SK-N-SH (cell line): ENCODE results near the gene FTMT. TPM values are rescaled to one million over a fixed set of nuclear protein-coding genes. Genes with fewer than 3 reads are reported as not detected.

Source experiments
- CTCF ChIA-PET: fragments of 300-600, 350-600 bp; formaldehyde crosslinking; extraction: SDS; loops from one replicate; lab custom pipeline; 2021; lab: Yijun Ruan, JAX
- POLR2A ChIA-PET: fragments of 350-600 bp; sonication (Branson Sonifier 250); formaldehyde crosslinking; extraction: SDS; loops from one replicate; lab custom pipeline; 2020; ENCODE audit warnings: antibody characterized with exemption, inconsistent platforms; lab: Yijun Ruan, JAX
- DNase-seq: peaks from one replicate; pipeline ENCODE4 v3.0.0; 2012
- H2AFZ ChIP-seq: fragments of 200-600 bp; sonication (generic); 2 replicates; pipeline ENCODE4 v1.8.1; 2016; ENCODE audit warnings: antibody characterized with exemption, mild to moderate bottlenecking, low read depth
- H3F3A ChIP-seq: fragments of 200-600 bp; sonication (generic); replicated peaks from 2 replicates; pipeline ENCODE3; 2016; ENCODE audit warnings: antibody characterized with exemption, mild to moderate bottlenecking; ENCODE audit not compliant: insufficient read depth
- H3K27ac ChIP-seq, 2 experiments: fragments of 200-500 bp in 1 of 2; fragments of 200-600 bp in 1 of 2; sonication (Bioruptor generic) in 1 of 2; sonication (generic), shearing (Covaris generic) in 1 of 2; 2 replicates each; pipeline versions ENCODE4 v1.5.1 to v1.6.1; 2014 to 2016; ENCODE audit warnings: low read depth in 2 of 2, inconsistent platforms in 1 of 2, low read length in 1 of 2, mild to moderate bottlenecking in 1 of 2, mixed read lengths in 1 of 2
- H3K27me3 ChIP-seq: fragments of 200-600 bp; sonication (generic), shearing (Covaris generic); 2 replicates; pipeline ENCODE4 v1.6.1; 2016; ENCODE audit warnings: mixed run types; ENCODE audit not compliant: insufficient read depth
- H3K36me3 ChIP-seq, 2 experiments: fragments of 200-500 bp in 1 of 2; fragments of 200-600 bp in 1 of 2; sonication (Bioruptor generic) in 1 of 2; sonication (generic) in 1 of 2; replicated peaks in 1 of 2; 2 replicates each; pipeline versions ENCODE3 to v1.5.1; 2014 to 2016; ENCODE audit warnings: low read length in 1 of 2, mild to moderate bottlenecking in 1 of 2; ENCODE audit not compliant: insufficient read depth in 2 of 2, control insufficient read depth in 1 of 2
- H3K4me1 ChIP-seq, 2 experiments: fragments of 200-500 bp in 1 of 2; fragments of 200-600 bp in 1 of 2; sonication (Bioruptor generic) in 1 of 2; sonication (generic), shearing (Covaris generic) in 1 of 2; 2 replicates each; pipeline versions ENCODE4 v1.5.1 to v1.6.1; 2014 to 2016; ENCODE audit warnings: low read depth in 1 of 2, low read length in 1 of 2, mixed run types in 1 of 2; ENCODE audit not compliant: insufficient read depth in 2 of 2, control insufficient read depth in 1 of 2
- H3K4me2 ChIP-seq: fragments of 200-600 bp; sonication (generic), shearing (Covaris generic); 2 replicates; pipeline ENCODE4 v1.6.1; 2017; ENCODE audit warnings: mixed run types
- H3K4me3 ChIP-seq, 2 experiments: fragments of 200-500 bp in 1 of 2; fragments of 200-600 bp in 1 of 2; sonication (Bioruptor generic) in 1 of 2; sonication (generic), shearing (Covaris generic) in 1 of 2; 2 replicates each; pipeline versions ENCODE4 v1.5.1 to v1.8.1; 2014 to 2016; ENCODE audit warnings: low read depth in 2 of 2, inconsistent platforms in 1 of 2, low read length in 1 of 2, mild to moderate bottlenecking in 1 of 2, mixed read lengths in 1 of 2, moderate library complexity in 1 of 2
- H3K79me2 ChIP-seq: fragments of 200-600 bp; sonication (generic); 2 replicates; pipeline ENCODE4 v1.8.1; 2017; ENCODE audit warnings: mild to moderate bottlenecking; ENCODE audit not compliant: insufficient read depth
- H3K9ac ChIP-seq: fragments of 200-600 bp; sonication (generic); 2 replicates; pipeline ENCODE4 v1.6.1; 2017; ENCODE audit warnings: mixed run types
- H3K9me2 ChIP-seq: fragments of 200-600 bp; sonication (generic); 2 replicates; pipeline ENCODE4 v1.6.1; 2017; ENCODE audit warnings: mixed run types
- H3K9me3 ChIP-seq: fragments of 200-600 bp; sonication (generic); 2 replicates; pipeline ENCODE4 v1.6.1; 2017; ENCODE audit warnings: mixed run types, mild to moderate bottlenecking, moderate library complexity
- H4K20me1 ChIP-seq: fragments of 200-600 bp; sonication (generic); 2 replicates; pipeline ENCODE4 v1.6.1; 2017; ENCODE audit warnings: mild to moderate bottlenecking, mixed run types; ENCODE audit not compliant: insufficient read depth
- CHD2 ChIP-seq: fragments of 150-350 bp; IDR thresholded peaks from 2 replicates; pipeline ENCODE4 v1.6.1; 2018; ENCODE audit warnings: low read length; ENCODE audit not compliant: partially characterized antibody
- EZH2phosphoT487 ChIP-seq: fragments of 200-600 bp; sonication (generic); IDR thresholded peaks from 2 replicates; pipeline ENCODE4 v1.6.1; 2017; ENCODE audit warnings: low read depth, mixed run types, mild to moderate bottlenecking, antibody characterized with exemption, moderate library complexity, borderline replicate concordance
- FOSL2 ChIP-seq: IDR thresholded peaks from 2 replicates; pipeline ENCODE4 v1.4.0; 2012; ENCODE audit warnings: low read depth, mild to moderate bottlenecking, moderate library complexity, borderline replicate concordance
- FOXM1 ChIP-seq: IDR thresholded peaks from 2 replicates; pipeline ENCODE4 v1.4.0; 2012; ENCODE audit warnings: low read depth, mild to moderate bottlenecking
- GABPA ChIP-seq: IDR thresholded peaks from 2 replicates; pipeline ENCODE4 v1.4.0; 2012; ENCODE audit warnings: low read depth, mild to moderate bottlenecking
- GATA2 ChIP-seq: sonication (generic); formaldehyde crosslinking; IDR thresholded peaks from 2 replicates; pipeline ENCODE4 v1.5.0; 2020; ENCODE audit warnings: mild to moderate bottlenecking, missing genetic modification reagents
- JUND ChIP-seq: IDR thresholded peaks from 2 replicates; pipeline ENCODE4 v1.4.0; 2012
- MEF2A ChIP-seq: IDR thresholded peaks from 2 replicates; pipeline ENCODE4 v1.4.0; 2012; ENCODE audit warnings: low read depth, borderline replicate concordance
- RAD21 ChIP-seq: IDR thresholded peaks from 2 replicates; pipeline ENCODE4 v1.6.1; 2012; ENCODE audit warnings: mild to moderate bottlenecking, low read length
- RCOR1 ChIP-seq: fragments of 150-350 bp; IDR thresholded peaks from 2 replicates; pipeline ENCODE4 v1.6.1; 2017; ENCODE audit warnings: antibody characterized with exemption, low read length
- RFX5 ChIP-seq: IDR thresholded peaks from 2 replicates; pipeline ENCODE4 v1.6.1; 2012; ENCODE audit warnings: mild to moderate bottlenecking, improper control_type of control experiment, low read length
- RXRA ChIP-seq: IDR thresholded peaks from 2 replicates; pipeline ENCODE4 v1.4.0; 2012; ENCODE audit warnings: low read depth, mild to moderate bottlenecking, borderline replicate concordance
- SIN3A ChIP-seq: IDR thresholded peaks from 2 replicates; pipeline ENCODE4 v1.6.1; 2012; ENCODE audit warnings: low read depth, mild to moderate bottlenecking, low read length, moderate library complexity, borderline replicate concordance
- SMC3 ChIP-seq: IDR thresholded peaks from 2 replicates; pipeline ENCODE4 v1.6.1; 2012; ENCODE audit warnings: low read depth, low read length, improper control_type of control experiment
- TAF1 ChIP-seq: IDR thresholded peaks from 2 replicates; pipeline ENCODE4 v1.6.1; 2012; ENCODE audit warnings: low read depth, mild to moderate bottlenecking, low read length, moderate library complexity, borderline replicate concordance
- TCF12 ChIP-seq: IDR thresholded peaks from 2 replicates; pipeline ENCODE4 v1.4.0; 2012
- TEAD4 ChIP-seq: IDR thresholded peaks from 2 replicates; pipeline ENCODE4 v1.4.0; 2012; ENCODE audit warnings: mild to moderate bottlenecking, borderline replicate concordance; ENCODE audit not compliant: insufficient read depth
- YY1 ChIP-seq: IDR thresholded peaks from 2 replicates; pipeline ENCODE4 v1.4.0; 2012; ENCODE audit warnings: low read depth, mild to moderate bottlenecking
- polyA plus RNA-seq, 3 experiments: library from polyadenylated mRNA; depleted of rRNA; stranded (reverse); fragments of >200 nt; gene quantifications; 2 replicates each; pipeline ENCODE4 v1.2.3, GENCODE V29; 2012
- TF ChIP-seq, protein P1 (sequence below): IDR thresholded peaks from 2 replicates; pipeline ENCODE4 v1.6.1; 2012; ENCODE audit warnings: mild to moderate bottlenecking, low read depth, low read length, moderate library complexity
- TF ChIP-seq, protein P2 (sequence below): IDR thresholded peaks from 2 replicates; pipeline ENCODE4 v1.4.0; 2012; ENCODE audit warnings: low read depth
- TF ChIP-seq, protein P3 (sequence below): fragments of 200-600 bp; sonication (generic); IDR thresholded peaks from 2 replicates; pipeline ENCODE4 v1.6.1; 2017; ENCODE audit warnings: antibody characterized with exemption, mild to moderate bottlenecking, moderate library complexity

The FTMT gene
- polyA plus RNA-seq, 1 of the 3 experiments (the other 2 are of a cell fraction), result not detected

GRCh38 chr5:121834021-121834420, 17.7 kb upstream of the FTMT start (continued):
- TF ChIP-seq, protein P1, sequence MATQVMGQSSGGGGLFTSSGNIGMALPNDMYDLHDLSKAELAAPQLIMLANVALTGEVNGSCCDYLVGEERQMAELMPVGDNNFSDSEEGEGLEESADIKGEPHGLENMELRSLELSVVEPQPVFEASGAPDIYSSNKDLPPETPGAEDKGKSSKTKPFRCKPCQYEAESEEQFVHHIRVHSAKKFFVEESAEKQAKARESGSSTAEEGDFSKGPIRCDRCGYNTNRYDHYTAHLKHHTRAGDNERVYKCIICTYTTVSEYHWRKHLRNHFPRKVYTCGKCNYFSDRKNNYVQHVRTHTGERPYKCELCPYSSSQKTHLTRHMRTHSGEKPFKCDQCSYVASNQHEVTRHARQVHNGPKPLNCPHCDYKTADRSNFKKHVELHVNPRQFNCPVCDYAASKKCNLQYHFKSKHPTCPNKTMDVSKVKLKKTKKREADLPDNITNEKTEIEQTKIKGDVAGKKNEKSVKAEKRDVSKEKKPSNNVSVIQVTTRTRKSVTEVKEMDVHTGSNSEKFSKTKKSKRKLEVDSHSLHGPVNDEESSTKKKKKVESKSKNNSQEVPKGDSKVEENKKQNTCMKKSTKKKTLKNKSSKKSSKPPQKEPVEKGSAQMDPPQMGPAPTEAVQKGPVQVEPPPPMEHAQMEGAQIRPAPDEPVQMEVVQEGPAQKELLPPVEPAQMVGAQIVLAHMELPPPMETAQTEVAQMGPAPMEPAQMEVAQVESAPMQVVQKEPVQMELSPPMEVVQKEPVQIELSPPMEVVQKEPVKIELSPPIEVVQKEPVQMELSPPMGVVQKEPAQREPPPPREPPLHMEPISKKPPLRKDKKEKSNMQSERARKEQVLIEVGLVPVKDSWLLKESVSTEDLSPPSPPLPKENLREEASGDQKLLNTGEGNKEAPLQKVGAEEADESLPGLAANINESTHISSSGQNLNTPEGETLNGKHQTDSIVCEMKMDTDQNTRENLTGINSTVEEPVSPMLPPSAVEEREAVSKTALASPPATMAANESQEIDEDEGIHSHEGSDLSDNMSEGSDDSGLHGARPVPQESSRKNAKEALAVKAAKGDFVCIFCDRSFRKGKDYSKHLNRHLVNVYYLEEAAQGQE, result no peak
- TF ChIP-seq RXRA (no peak), SMC3 (no peak), GABPA (no peak), RFX5 (no peak), SIN3A (no peak), JUND (no peak), TEAD4 (no peak), MEF2A (no peak), FOSL2 (no peak), FOXM1 (no peak)

DNA sequence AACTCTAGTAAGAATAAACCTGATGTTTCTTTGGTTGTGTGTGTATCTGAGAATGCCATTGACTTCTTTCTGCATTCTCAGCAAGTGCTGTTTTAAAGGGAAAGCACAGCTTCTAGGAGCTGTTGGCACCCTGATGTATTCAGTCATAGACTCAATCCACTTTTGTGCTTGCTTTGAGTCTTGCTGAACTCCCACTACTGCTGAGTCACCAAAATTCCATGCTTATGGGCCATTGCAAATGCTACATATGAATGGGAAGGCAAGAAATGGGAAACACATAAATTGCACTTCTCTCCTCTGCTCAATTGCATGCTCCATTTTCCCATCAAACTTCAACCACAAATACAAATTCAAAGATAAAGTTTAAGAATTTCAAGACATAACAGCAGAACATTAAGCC, 9.8 kb upstream of the FTMT start:
- Histone ChIP-seq H3K27ac (no peak overlapping the region), H3K27me3 (no peaks in the 10 kb centered on the region), H3K9me2 (no peaks in the 10 kb centered on the region), H3K4me1 (no peaks in the 10 kb centered on the region), H3K9ac (no peak overlapping the region), H4K20me1 (no peaks in the 10 kb centered on the region), H3F3A (no peaks in the 10 kb centered on the region), H3K9me3 (no peaks in the 10 kb centered on the region), H2AFZ (no peak overlapping the region), H3K4me3 (no peak overlapping the region), H3K79me2 (no peaks in the 10 kb centered on the region), H3K4me2 (no peak overlapping the region), H3K36me3 (no peaks in the 10 kb centered on the region)
- no peak for DNase-seq
- POLR2A ChIA-PET, result no interaction called here
- CTCF ChIA-PET, result interaction anchor here (0.7 kb wide), 1 partner anchor 8 kb away, joined by 4 read pairs; no protein-coding TSS in a partner anchor
- no peak for TF ChIP-seq TEAD4
- no peak for TF ChIP-seq RAD21
- TF ChIP-seq, protein P2, sequence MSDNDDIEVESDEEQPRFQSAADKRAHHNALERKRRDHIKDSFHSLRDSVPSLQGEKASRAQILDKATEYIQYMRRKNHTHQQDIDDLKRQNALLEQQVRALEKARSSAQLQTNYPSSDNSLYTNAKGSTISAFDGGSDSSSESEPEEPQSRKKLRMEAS, result no peak
- no peak for TF ChIP-seq TAF1
- TF ChIP-seq FOSL2, result no peak
- no peak for TF ChIP-seq YY1
- TF ChIP-seq TCF12, result no peak
- no peak for TF ChIP-seq SIN3A
- no peak for TF ChIP-seq GATA2 (CRISPR knock-in tag)
- no peak for TF ChIP-seq RXRA
- TF ChIP-seq, protein P3, sequence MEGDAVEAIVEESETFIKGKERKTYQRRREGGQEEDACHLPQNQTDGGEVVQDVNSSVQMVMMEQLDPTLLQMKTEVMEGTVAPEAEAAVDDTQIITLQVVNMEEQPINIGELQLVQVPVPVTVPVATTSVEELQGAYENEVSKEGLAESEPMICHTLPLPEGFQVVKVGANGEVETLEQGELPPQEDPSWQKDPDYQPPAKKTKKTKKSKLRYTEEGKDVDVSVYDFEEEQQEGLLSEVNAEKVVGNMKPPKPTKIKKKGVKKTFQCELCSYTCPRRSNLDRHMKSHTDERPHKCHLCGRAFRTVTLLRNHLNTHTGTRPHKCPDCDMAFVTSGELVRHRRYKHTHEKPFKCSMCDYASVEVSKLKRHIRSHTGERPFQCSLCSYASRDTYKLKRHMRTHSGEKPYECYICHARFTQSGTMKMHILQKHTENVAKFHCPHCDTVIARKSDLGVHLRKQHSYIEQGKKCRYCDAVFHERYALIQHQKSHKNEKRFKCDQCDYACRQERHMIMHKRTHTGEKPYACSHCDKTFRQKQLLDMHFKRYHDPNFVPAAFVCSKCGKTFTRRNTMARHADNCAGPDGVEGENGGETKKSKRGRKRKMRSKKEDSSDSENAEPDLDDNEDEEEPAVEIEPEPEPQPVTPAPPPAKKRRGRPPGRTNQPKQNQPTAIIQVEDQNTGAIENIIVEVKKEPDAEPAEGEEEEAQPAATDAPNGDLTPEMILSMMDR, result no peak
- no peak for TF ChIP-seq CHD2
- TF ChIP-seq RFX5, result no peak
- TF ChIP-seq EZH2phosphoT487, result no peak
- no peak for TF ChIP-seq RCOR1
